Smooth muscle cell of the brain vasculature (primary cell): Measurements from ENCODE around the gene CENPS.
A peak's percentile ranks its signal among the peaks of the same experiment; 100 is the strongest.
"Not testable (repeated sequence)": the region's sequence is repeated elsewhere in the genome, so short reads cannot be mapped to it uniquely, and the experiment has no call there.

ENCODE experiments used
- DNase-seq: peaks from one replicate; pipeline ENCODE4 v3.0.0-alpha.2; 2012; ENCODE audit warnings: low read depth, low spot score

CENPS gene

DNA sequence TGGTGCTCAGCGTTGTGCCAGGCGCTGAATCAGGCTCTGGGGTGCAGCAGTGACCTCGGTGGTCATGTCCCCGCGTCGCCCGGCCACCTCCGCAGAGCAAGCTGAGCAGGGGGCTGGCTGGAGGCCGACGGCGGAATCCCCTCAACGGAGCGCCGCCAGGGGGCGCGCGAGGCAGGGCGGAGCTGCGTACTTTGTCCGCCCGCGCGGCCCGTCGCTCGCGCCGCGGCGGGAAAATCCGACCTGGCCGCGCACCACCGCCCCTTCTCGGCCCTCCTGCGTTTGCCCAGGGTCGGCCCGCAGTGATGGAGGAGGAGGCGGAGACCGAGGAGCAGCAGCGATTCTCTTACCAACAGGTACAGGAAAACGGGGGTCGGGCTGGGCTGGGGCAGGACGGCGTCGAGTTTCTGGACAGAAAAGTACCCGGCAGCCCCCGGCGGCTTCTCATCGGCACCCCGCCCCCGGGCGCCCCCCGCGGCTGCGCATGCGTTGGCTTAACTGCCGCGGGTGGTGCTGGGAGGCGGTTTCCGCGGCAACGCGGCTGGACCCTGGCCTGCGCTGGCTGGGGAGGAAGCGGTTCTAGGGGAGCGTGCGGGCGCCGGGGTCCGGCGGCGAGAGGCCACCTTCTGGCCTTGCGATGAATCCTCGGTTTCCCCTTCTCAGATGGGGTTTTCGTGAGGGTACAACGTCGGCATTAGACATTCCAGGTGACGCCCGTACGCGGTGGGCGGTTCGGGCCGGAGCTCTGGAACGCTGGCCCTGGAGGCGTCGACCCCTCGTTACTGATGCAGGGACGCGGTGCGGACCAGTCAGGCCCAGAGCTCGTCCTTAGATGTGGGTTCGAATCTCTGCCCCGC, at the start of gene CENPS:
Gene CENPS (plus strand): TSS at position 218 of the 854 bp plus-strand sequence. CDS start 85 bp downstream, at position 303.
- DNase-seq: peak; percentile 73

DNA sequence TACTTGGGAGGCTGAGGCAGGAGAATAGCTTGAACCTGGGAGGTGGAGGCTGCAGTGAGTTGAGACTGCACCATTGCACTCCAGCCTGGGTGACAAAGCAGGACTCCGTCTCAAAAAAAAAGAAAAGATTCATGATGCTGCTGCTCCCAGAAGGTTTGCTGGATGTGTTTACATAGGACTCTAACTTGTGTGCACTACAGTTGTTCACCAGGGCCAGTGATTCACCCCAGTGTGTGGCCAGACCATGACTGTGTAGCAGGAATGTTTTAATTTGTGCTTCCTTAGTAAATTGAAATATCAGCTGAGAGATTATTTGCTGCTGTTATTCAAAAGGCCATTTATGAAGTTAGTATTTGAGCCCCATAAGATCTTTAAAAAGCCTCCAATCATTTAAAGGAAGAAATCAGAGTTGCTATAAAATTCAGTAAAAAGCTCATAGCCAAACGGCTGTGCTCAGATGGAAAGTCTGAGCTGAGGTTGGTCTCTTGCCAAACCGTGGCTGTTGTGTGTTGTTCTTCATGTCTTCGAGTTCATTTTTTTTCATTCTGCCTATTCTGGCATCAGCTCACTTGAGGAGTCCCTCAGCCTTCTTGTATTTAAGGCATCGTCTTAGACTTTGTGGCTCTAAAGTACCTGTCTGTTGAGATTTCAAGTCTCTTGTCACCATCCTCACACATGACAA, 49.5 kb upstream of the CENPS start:
- DNase-seq: no peak

DNA sequence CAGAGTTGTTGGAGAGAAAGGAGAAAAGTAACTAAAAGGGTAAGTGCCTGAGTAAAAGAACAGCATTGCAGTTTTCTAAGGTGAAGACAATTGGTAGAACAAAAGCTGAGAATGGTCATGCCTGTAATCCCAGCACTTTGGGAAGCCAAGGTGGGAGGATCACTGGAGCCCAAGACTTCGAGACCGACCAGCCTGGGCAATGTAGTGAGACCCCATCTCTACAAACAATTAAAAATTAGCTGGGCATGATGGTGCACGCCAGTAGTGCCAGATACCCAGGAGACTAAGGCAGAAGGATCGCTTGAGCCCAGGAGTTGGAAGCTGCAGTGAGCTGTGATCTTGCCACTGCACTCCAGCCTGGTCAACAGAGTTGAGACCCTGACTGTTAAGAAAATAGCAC, 46.6 kb upstream of the CENPS start:
- no peak for DNase-seq

DNA sequence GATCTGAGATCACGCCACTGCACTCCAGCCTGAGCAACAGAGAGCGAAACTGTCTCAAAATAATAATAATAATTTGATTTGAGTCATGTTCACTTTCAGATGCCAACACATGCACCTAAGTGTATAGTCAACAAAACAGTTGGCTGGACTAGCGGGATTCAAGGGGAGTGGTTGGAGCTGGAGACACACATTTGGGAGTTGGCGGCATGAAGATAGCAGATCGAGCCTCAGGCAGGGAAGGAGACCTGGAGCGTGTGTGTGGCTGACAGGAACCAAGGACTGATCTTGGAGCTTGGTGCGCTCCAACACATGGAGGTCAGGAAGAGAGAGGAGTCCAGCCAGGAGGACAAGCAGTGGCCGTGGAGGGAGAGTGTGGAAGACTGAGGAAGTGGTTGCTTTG, 46.0 kb upstream of the CENPS start:
- DNase-seq: no peak

DNA sequence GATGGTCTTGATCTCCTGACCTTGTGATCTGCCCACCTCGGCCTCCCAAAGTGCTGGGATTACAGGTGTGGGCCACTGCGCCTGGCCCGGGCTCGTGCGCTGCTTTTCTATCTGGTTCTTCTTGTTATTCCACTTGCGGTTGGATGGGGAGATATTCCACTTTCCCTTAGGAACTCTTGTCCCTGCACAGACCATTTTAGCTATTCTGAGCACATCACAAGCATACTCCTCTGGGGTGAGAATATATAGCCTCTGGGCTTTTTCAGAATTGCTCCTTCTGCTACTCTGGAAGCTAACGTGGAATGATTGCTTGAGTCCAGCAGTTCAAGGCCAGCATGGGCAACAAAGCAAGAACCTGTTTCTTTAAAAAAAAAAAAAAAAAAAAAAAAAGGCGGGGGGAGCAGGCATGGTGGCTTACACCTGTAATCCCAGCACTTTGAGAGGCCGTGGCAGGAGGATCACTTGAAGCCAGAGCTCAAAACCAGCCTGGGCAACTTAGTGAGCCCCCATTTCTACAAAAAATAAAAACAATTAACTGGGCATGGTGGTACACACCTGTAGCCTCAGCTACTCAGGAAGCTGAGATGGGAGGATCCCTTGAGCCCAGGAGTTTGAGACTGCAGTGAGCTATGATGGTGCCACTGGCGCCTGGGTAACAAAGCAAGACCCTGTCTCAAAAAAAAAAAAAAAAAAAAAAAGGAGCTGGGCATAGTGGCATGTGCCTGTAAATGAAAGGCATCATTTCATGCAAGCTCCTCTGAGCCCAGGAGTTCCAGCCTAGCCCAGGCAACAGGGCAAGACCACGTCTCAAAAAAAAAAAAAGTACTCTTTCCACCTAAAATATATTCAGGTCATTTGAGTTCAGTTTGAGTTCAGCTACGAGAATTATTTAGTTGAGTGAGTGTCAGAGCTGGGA, 43.2 kb upstream of the CENPS start:
- DNase-seq: no peak

DNA sequence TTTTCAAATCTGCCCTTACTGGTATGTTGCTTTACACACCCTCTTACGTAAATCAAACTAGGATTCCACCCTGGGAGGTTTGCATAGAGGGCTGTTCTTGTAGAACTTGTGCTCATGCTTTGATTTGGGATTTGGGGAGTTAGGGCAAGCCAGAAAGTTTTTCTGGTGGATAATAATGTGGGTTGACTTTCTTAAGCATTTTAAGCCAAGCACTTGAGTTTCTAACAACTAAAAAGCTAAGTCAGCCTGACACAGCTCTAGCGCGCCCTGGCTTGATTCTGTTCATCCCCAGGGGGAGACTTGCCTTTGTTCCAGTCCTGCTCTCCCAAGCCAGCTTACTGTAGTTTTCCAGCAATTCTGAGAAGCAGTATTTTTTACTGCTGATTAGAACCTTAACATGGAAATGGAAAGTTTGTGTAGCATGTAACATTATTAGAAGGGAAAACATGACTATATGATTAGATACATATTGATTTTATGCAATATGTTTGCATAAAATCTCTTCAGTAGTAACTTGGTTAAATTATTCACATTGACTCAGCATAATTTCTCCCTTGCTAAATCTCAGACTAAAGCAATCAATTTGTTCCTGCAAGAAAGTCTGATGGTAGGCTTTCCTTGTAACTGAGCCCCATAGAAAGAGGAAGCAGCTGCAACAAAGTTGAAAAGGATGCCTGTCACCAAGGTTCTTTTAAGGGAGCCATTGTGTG, 42.4 kb upstream of the CENPS start:
- DNase-seq: no peak

DNA sequence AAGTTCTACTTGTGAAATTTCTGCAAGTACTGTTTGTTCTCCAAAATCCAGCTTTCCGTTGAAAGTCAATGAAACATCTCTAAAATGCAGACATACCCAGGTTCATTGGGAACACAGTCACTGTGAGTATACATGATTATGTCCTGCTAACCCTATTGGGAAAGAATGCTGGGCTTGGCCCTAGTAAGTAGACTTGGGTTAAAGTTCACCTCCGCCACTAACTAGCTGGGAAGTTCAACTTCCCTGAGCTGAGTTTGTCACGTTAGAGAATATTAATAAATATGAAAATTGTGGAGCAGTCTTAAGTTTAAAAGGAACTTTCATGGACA, 41.9 kb upstream of the CENPS start:
- no peak for DNase-seq

DNA sequence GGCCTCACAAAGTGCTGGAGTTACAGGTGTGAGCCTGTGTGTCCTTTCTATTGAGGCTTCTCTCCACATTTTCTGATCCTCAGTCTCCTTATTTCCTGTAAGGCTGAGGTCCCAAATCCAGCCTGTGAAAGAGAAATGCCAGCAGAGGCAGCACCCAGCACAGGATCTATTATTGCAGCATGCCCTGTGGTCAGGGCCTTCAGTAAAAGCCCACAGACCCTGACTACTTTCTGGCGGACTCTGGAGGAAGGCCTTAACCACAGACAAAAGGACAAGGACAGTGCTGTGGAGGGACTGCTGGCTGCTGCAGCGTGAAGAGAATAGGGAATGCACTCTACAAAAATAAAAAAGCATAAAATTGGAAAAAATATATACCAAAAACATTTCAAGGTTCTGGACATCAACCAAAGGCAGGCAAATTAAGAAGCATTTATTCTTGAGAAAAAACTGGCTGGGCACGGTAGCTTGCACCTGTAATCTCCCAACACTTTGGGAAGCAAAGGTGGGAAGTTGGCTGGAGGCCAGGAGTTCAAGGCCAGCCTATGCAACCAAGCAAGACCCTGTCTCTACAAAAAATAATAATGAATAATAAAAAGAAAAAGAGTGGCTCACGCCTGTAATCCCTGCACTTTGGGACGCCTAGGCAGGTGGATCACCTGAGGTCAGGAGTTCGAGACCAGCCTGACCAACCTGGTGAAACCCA, 40.8 kb upstream of the CENPS start:
- no peak for DNase-seq

DNA sequence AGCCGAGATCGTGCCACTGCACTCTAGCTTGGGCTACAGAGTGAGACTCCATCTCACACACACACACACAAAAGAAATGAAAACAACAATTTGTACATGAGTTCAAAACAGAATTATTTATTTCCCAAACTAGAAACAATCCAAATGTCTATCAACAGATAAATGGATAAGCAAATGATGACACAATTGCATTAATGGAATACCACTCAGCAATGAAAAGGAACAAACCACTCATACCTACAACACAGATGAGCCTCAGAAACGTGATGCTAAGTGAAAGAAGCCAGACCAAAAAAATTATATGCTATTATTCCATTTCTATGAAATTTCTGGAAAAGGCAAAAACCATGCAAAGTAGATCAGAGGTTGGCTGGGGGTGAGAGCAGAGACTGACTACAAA, 33.4 kb upstream of the CENPS start:
- DNase-seq: no peak

DNA sequence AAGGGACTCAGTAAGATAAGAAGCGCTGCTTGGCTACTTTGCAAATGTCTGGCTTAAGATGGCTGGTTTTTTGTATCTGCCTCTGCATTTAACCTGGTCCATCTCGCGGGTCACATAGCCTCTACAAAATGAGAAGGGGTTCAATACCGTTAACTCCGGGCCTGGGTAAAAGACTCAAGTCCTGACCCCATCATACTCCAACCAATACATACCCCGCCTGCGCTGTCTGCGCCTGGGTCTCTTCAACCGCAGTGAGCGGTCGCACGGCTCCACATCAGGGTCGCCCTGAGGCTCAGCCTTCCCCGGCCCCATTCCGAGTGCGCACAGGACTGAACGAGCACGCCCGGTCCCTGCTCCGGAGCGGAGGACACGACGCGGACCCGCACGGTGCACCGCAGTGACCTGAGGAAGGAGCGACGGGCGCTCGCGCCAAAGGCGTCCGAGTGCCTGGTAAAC, 31.9 kb upstream of the CENPS start:
- no peak for DNase-seq

DNA sequence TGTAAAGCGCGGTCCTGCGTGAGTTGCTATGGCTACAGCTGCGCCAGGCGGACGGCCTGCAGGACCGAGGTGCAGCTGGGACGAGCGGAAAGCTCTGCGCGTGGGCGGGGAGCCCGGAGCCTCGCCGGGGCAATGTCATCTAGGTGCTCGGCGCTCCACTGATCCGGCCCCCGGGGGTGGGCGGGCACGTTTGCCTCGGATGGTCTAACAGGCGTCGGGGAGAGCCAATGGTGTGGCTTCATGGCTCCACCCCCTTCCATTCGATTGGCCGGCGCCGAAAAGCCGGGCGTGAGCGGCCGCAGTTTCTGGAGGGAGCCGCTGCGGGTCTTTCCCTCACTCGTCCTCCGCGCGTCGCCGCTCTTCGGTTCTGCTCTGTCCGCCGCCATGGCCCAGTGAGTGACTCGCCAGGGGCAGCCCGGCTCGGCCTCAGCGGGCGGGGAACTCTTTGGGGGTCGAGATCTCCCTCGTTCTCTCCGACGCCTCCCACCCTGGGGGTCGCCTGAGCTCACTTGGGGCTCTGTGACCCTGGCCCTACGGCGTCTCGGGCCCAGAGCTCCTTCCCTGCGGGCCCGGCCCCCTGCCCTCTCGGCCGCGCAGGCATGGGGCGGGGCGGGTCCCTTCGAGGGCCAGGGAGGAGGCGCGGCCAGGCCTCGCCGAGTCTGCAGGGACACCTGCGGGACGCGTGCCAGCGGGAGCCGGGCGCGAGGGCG, 31.3 kb upstream of the CENPS start, which contains the start of gene PGD:
Gene PGD (plus strand): TSS at position 331 of the 710 bp plus-strand sequence. CDS start 54 bp downstream, at position 385.
- DNase-seq: peak; percentile 91

DNA sequence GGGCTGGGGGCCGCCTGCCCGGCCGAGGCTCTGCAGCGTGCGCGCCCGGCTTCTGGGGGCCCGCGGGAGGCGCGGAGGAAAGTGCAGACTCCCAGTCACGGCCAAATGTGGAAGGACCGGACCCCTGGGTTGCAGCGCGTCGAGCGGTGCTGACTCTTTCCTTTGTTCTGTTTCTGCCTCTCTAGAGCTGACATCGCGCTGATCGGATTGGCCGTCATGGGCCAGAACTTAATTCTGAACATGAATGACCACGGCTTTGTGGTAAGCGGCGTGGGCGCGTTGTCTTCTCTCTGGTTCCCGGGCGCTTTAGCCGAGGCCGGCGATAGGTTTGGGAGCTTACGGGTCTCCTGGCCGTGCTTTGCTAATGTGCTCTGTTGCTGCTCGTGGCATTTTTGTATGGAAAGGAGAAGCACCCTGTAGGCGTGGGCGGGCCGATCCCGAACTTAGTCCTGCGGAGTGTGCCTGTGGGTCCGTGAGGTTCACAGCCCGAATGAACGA, 30.7 kb upstream of the CENPS start:
- no peak for DNase-seq

DNA sequence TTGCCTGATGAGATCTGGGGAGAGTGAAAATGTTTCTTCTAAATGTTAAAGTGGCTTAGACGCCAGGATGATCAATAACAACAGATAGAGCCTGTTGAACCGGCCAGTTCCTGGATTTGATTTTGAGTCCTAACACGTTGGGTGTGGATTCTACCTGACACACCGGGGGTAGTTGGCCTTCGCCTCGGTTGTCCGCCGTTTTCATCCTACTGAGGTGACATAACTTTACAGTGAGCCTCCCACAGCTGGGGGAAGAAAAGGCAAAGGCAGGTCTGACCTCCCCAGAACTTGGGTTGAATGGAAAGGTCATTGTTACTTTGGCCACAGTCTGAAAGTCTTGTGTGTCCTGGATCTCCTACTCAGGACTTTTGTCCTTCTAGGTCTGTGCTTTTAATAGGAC, 30.2 kb upstream of the CENPS start:
- no peak for DNase-seq

DNA sequence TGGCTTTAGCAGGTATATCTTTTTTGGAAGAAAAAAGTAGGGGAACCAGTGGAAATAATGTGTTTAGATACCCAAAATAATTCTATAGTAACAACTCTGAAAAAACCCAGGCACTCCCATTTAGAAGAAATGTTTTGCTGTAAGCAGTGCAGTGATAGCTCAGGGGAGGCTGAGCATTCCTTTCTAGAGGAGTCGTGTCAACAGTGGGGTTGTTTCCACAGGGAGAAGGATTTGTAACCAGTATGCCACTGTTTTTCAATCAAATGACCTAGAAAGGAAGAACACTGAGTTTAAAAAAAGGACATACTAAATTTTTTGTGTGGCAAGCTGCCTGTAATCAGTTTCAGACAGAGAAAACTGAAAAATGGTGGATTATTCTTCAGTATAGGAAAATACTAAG, 29.0 kb upstream of the CENPS start:
- no peak for DNase-seq

DNA sequence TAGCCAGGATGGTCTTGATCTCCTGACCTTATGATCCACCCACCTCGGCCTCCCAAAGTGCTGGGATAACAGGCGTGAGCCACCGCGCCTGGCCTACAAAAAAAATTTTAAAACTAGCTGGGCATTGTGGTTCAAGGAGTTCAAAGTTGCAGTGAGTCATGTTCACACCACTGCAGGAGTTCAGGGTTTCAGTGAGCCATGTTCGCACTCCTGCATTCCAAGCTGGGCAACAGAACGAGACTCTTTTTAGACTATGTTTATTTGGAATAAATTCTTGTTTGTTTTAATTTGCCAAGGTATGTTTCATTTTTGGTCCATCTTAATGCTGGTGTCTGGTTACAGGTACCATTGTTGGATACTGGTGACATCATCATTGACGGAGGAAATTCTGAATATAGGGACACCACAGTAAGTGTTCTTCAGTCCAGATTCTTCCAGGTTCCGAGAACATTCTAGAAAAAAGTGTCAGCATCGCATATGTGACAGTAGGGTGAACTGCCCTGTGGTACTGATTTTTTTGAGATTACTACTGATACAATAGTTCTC, 27.4 kb upstream of the CENPS start:
- peak; percentile 57 for DNase-seq

DNA sequence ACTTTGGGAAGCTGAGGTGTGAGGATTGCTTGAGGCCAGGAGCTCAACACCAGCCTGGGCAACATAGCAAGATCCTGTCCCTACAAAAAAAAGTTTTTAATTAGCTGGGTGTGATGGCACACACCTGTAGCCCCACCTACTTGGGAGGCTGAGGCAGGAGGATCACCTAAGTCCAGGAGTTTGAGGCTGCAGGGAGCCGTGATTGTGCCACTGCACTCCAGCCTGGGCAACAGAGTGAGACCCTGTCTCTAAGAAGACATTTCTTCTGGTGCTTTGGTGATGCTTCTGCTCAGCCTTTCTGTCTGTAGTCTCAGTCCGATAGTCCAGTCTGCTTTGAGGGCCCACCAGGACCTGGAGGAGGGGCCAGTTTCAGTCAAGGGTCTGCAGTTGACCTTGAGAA, 23.0 kb upstream of the CENPS start:
- no peak for DNase-seq

DNA sequence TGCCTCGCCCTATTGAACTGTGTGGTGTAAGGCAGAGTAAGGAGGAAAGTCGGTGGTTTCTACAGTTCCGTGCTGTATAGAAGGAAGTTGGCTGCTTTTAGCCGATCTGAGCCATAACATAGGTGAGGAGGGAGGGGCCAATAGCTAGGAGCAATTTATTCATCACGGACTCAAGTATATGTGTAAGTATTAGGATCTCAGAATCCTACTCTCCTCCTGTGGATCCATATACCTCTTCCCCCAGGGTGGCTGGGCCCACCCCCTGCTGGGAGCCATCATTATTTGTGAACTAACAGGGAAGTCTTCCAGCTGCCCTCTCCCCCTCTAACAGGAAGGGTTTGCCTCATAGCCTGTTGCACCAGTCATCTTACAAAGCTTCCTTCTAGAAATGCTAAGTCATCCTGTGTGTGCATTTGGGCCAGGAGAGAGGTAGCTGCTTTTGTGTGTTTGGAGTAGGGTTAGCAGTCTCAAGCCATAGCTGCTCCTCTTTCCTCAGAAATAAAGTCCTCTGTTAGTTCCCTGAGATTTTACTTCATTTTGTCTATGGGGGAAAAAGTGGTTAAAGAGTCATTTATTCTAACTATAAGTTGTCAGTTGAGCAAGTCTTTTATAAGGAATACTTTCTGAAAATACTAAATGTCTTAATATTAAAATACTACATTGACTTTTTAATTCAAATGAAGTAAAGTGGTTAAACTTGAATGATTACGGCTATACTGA, 14.9 kb upstream of the CENPS start:
- DNase-seq: no peak

DNA sequence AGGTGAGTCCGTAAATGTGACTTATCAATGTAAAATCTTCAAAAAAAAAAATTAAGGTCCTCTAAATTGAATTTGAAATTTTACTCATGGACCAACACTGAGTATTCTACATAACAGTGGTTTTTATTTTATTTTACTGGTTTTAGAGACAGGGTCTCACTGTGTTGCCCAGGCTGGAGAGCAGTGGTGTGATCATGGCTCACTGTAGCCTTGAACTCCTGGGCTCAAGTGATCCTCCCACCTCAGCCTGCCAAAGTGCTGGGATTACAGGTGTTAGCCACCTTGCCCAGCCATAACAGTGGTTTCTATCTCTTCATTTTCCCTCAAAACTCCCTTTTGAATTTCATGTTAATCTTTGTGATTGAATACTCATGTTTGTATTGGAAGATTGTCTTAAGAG, 14.3 kb upstream of the CENPS start:
- not testable (repeated sequence) for DNase-seq

DNA sequence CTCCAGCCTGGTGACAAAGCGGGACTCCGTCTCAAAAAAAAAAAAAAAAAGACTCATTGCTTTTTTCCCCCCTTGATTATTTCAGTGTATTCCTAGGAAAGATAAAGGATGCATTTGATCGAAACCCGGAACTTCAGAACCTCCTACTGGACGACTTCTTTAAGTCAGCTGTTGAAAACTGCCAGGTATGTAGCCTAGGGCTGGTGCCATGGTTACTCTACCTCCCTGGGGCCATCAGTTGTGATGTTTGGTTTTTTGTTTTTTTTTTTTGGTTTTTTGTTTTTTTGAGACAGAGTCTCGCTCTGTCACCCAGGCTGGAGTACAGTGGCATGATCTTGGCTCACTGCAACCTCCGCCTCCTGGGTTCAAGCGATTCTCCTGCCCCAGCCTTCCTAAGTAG, 11.5 kb upstream of the CENPS start:
- DNase-seq: not testable (repeated sequence)
